ENCODE data around the gene SIGLEC9.

SIGLEC9 gene

DNA sequence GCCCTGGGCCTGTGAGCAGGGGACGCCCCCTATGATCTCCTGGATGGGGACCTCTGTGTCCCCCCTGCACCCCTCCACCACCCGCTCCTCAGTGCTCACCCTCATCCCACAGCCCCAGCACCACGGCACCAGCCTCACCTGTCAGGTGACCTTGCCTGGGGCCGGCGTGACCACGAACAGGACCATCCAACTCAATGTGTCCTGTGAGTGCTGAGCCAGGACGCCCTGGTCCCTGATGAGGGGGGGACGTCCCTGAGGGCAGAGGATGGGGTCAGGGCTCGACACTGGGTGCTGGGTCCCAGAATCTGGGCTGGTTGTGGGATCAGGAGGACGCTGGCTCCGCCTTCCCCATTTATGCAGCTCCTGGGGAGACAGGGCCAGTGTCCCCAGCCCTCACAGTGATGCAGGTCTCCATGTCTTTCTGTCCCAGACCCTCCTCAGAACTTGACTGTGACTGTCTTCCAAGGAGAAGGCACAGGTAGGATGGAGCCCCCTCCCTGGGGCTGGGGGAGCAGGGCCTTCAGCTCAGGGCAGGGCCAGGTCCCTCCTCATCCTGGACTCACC lies 19.9 kb downstream of the SIGLEC9 start:
- DNase-seq (ENCODE audit: low read depth in 3 of 3) = no peak

DNA sequence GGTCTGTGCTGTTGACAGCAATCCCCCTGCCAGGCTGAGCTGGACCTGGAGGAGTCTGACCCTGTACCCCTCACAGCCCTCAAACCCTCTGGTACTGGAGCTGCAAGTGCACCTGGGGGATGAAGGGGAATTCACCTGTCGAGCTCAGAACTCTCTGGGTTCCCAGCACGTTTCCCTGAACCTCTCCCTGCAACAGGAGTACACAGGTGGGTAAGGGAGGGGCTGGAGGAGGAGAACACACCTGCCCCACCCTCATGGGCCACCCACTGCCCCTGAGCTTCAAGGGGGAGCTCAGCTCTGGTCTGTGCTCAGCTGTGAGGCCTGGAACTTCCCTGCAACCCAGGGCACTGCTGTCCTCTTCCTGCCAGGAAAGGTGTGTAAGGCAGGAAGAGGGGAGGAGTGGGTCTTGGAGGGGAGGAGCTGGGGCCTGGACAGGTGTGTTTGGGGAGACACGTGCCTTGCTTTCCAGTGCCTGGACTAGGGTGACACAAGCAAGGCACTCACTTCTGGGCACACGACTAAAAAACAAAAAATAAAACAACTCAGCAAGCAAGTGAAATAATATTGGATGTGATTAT lies 21.3 kb downstream of the SIGLEC9 start:
- DNase-seq (ENCODE audit: low read depth in 3 of 3) = no peak

DNA sequence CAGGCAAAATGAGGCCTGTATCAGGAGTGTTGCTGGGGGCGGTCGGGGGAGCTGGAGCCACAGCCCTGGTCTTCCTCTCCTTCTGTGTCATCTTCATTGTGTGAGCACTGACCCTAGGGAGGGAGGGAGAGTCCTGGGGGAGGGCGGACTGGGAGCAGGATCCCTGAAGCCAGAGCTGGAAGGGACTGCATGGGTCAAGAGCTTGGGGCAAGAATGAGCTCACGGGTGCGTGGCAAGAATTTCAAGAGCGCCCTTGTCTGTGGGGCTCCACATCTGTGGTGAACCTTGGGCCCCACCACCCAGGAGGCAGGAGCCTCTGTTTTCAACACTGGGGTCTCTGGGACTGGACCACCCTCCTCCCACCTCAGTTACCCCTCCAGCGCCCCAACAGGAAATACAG lies 22.0 kb downstream of the SIGLEC9 start:
- no peak for DNase-seq (ENCODE audit: low read depth in 3 of 3)

DNA sequence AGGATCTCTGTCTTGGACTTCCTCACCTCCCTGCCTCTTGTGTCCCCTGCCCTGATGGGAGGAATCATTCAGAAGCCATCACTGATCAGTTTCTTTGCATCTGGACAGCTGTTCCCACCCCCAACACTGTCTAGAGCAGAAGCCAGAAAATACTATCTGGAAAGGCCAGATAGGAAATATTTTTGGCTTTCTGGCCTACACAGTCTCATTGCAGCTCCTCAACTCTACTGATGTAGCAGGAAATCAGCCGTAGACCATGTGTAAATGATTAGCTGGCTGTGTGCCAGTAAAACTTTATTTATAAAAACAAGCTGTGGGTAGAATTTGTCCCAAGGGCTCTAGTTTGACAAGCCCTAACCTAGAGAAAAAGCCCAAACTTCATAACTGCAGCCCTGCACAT lies 23.0 kb downstream of the SIGLEC9 start:
- no peak for DNase-seq (ENCODE audit: low read depth in 3 of 3)

DNA sequence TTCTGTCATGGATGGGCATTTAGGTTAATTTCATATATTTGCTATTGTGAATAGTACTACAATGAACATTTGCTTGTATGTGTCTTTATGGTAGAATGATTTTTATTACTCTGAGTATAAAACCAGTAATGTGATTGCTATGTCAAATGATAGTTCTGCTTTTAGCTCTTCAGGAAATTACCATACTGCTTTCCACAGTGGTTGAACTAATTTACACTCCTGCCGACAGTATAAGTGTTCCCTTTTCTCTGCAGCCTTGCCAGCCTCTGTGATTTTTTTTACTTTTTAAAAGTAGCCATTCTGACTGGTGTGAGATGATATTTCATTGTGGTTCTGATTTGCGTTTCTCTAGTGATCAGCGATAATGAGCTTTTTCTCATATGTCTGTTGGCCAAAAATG lies 23.9 kb downstream of the SIGLEC9 start:
- no peak for DNase-seq (ENCODE audit: low read depth in 3 of 3)

DNA sequence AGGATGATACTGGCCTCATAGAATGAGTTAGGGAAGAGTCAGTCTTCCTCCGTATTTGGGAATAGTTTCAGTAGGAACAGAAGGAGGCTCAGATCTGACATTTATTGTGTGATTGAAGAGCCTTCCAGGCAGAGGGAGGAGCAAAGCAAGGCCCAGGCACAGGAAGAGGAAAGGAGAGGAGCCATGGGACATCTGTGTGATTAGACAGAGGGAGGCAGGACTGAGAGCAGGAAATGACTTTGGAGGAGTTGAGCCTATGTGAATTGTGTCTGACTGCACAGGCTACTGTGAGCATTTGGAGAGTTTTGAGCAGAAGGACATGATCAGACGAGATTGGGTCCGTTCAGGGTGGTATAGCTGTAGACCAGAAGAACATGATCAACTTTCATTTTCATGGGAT lies 25.9 kb downstream of the SIGLEC9 start:
- DNase-seq (ENCODE audit: low read depth in 3 of 3) = no peak

DNA sequence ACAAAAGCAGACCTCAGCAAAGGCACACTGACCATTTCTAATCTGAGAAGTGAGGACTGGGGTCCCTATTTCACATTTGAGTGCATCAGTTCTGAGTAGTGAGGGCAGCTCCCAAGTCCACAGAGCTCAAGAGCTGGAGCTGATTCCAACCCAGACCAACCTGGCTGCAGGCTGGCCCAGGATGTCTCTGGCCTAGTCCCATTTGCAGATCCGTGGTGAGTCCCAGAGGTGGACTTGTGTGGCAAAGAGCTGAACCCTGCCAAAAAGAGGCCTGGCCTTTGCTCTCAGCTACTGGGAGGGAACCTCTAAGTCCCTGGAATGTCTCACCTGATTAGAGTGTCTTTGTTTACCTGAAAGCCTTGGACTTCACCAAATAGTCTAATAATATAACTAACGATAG lies 32.0 kb downstream of the SIGLEC9 start:
- no peak for DNase-seq (ENCODE audit: low read depth in 3 of 3)

DNA sequence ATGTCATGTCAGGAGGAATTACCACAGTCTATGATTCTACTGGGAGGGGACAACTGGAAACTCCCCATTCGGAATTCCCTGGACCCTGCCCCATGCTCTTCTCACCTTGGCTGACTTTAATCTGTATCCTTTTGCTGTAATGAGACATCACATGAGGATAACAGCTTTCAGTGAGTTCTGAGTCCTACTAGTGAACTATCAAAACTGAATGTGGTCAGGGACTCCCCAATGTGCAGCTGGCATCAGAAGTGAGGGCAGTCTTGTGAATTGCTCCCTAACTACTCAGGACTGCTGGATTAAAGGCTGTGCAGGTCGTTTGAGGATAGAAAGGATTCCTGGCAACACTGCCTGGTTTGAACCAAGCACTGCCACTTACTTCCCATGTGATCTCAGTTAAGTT lies 32.6 kb downstream of the SIGLEC9 start:
- DNase-seq (ENCODE audit: low read depth in 3 of 3) = no peak

DNA sequence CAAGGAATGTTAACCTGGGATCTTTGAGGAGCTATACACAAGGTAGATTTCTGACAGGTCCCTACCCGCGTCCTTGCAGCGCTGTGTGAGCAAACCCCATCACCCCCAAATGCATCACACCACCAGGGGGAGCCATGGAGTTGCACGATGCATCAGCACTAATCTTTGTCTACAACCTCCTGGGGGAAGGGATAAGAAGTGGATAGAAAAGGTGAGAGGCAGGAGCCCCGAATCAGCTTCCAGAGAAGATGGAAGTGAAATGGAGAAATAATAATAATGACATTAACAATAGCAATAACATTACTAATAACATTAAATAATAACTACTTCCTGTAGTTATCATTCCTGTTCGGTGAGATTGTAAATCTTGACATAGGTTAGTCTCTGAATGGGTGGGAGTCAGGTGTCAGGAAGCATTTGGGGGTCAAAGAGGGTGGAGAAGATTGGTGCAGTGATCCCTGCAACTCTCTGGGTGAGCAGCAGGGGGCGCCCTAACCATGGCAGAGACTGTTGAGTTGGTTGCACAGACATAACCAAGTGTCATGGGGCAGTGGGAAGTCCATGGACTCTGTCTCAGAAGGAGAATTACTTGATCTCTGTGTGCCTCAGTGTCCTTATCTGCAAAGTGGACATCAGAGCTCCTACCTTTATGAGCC lies 33.9 kb downstream of the SIGLEC9 start:
- DNase-seq (ENCODE audit: low read depth in 3 of 3) = peak; percentile 66 to 87 (median 75)

DNA sequence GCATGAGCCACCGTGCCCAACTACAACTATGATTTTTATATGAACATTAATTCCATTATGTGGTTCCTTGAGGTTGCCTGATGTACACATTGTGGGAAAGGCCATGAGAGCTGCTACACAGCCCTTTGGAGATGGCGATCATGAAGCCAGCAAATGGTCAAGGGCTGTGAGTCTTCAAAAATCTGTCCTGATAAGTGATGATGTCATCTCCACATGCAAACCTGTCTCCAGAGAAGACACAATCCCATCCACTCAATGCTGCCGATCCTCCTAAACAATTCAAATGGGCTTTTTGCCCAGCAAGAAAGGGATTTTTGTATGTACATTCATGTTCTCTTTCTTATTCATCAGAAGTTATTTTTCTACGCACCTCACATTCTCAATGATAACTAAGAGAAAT lies 35.0 kb downstream of the SIGLEC9 start:
- no peak for DNase-seq (ENCODE audit: low read depth in 3 of 3)

DNA sequence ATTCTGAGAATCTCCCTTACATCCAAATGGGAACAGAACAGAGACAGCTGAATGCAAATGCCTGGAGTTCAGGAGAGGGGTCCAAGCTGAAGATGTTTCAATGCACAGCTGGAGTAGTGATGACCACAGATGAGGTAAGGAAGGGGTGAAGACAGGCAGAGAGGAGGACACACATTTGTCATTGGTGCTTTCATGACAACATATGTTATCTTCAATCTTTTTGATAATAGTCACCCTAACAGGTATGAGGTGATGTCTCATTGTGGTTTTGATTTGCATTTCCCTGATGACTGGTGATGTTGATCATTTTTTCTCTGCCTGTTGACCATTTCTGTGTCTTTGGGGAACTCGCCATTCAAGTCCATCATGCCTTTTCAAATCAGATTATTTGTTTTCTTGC lies 36.6 kb downstream of the SIGLEC9 start:
- no peak for DNase-seq (ENCODE audit: low read depth in 3 of 3)

DNA sequence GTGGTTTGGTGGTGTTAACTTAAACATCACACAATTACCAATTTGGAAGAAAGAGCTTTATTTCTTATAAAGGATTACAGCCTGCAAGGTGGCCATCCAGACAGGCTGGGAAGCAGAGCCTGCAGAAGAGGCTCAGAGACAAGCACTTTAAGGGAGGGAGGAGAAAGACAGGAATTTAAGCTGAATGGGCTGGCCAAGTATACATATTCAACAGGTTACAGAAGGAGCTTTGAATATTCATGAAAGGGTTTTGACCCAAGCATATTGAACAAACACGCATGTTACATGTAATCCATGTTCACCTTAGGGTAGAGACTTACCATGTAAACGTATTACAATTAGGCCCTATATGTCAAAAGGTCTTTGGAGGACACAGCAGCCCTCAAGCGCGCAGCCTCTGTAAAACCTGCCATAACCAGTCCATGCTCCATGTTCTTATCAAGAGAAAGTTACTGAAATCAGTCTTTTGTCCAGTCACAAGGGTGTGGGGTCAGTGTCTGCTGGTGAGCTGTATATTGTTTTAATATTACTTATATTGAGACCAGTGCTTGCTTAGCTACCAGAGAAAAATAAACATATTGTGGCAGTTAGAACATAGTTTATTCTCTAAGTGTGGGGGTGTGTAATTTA lies 37.3 kb downstream of the SIGLEC9 start:
- no peak for DNase-seq (ENCODE audit: low read depth in 3 of 3)

DNA sequence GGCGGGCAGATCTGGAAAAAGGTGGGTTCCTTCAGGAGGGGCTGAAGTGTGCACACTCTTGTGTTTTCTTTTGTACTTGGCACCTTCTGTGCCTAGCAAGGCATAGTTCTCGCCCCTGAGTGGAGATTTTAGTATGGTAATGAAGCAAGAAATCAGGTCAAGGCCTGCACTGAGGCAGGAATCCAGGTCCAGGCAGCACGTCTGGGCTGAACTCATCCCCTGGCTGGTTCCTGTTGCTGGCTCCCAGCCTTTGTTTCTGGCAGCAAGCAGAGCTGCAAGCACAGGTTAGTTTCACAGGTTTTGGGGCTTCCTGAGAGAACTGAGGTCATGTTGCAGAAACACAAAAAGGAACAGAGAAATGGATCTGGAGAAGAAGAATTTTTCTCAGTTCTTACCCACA lies 38.6 kb downstream of the SIGLEC9 start:
- DNase-seq (ENCODE audit: low read depth in 3 of 3) = no peak

DNA sequence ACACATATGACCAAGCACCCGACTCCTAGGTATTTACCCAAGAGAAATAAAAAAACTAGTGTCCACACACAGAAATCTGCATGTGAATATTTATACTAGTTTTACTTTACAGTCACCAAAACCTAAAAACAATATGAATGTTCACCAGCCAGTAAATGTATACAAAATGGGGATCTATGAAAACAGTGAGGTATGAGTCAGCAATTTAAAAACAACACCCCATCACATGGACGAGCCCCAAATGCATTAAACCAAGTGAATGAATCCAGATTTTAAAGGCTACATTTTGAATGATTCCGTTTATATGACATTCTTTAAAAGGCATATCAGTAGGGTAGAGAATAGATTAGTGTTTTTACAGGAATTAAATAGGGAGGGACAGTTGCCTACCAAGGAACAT lies 39.5 kb downstream of the SIGLEC9 start:
- DNase-seq (ENCODE audit: low read depth in 3 of 3) = no peak

DNA sequence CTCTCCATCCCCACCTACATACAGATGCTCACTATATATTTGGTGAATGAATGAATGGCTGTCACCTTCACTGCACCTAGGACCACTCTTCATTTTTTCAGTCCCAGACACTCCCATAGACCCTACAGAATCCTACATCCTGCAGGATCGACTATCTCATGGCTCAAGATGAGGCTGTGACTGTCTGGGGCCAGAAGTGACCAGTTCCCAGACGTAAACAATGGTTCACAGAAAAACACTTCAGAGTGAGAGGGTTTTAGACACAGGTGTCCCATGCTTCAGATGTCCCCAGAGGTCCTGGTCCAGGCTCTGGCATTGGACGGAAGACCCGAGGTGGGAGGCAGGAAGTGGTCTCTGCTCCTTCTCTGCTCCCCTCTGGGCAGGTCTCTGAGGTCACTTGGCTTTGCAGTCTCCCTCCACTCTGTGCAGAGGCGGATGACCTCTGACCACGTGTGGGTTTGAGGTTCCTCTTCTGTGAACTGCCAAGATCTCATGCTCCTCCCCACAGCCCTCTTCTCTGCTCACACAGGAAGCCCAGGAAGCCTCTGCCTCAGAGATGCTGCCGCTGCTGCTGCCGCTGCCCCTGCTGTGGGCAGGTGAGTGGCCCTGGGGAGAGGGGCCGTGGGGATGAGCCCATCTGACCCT lies 42.3 kb downstream of the SIGLEC9 start:
- no peak for DNase-seq (ENCODE audit: low read depth in 3 of 3)

DNA sequence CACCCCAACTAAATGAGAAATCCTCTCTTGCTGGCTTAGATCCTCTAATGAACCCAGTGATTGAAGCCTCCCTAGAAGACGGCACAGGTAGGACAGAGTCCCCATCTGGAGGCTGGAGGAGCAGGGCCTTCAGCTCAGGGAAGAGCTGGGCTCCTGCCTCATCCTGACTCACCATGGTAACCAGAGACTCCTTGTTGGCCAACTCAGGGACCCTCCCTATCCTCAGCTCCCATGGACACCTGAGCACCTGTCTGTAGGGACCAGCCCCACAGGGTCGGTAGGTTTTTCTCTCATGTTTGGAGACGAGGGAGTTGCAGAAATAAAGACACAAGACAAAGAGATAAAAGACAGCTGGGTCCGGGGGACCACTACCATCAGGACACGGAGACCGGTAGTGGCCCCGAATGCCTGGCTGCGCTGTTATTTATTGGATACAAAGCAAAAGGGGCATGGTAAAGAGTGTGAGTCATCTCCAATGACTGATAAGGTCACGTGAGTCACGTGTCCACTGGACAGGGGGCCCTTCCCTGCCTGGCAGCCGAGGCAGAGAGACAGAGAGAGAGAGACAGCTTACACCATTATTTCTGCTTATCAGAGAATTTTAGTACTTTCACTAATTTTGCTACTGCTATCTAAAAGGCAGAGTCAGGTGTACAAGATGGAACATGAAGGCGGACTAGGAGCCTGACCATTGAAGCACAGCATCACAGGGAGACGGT lies 44.0 kb downstream of the SIGLEC9 start:
- DNase-seq (ENCODE audit: low read depth in 3 of 3) = no peak

DNA sequence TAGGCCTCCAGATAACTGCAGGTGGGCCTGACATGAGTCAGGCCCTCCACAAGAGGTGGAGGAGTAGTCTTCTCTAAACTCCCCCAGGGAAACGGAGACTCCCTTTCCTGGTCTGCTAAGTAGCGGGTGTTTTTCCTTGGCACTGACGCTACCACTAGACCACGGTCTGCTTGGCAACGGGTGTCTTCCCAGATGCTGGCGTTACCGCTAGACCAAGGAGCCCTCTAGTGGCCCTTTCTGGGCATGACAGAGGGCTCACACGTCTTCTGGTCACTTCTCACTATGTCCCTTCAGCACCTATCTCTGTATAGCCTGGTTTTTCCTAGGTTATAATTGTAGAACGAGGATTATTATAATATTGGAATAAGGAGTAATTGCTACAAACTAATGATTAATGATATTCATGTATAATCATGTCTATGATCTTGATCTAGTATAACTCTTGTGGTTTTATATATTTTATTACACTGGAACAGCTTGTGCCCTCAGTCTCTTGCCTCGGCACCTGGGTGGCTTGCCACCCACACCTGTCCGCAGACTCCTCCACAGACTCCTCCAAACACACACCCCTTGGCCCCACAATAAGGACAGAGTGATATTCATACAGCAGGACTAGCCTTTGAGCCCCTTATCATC lies 44.7 kb downstream of the SIGLEC9 start:
- DNase-seq (ENCODE audit: low read depth in 3 of 3) = peak; percentile 15 to 47 (median 35)

DNA sequence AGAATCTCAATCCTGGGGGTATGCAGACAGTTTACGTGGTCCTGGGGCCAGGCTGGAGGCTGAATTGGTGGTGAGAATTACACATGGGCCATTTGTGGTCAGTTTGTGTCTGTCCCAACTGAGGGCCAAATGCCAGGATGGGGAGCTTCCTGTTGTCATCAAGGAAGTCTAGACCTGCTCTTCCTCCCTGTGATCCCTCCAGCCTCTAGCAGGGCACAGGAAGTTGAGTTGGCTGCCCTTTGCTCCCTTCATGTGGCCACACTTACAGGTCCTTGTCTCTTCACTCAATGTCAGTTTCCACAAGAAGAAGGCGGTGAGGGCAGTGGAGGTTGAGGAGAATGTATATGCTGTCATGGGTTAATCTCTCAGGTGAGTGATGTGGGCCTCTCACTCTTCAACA lies 47.5 kb downstream of the SIGLEC9 start:
- DNase-seq (ENCODE audit: low read depth in 3 of 3) = no peak

DNA sequence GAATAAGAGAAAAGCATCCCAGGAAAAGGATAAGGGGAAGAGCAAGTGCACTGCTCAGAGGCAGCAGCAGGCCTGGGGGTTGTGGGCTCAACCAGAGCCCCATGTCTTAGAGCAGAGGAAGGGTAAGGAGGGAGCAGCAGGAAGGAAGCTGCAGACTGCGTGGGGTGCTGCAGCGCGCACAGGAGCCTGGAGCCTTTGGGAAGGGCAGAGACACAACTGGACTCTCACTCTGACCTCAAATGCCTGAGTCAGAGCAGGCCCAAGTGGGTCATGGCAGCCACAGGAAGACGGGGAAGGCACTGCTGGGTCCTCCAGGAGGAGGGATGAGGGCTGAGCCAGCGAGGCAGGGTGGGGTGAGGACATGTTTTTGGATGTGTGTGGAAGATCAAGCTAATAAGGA lies 49.0 kb downstream of the SIGLEC9 start:
- DNase-seq (ENCODE audit: low read depth in 3 of 3) = no peak

DNA sequence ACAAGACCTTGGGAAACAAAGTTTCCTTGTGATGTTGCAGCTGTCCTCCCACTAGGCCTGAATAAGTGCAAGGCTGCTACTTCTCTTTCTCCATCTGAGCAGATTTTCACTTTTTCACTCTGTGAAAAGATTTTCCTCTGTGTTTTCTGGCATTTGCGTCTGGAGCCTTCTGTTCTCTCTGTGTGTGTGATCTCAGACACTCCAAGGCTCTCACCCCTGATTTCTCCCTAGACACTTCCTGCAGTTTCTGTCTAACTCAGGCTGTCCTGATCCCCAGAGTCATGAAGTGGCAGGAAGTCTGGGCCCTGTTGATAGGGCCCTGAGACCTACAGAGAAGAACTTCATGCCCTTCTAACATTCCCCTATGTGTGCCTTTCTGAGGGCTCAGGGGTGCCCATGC lies 54.5 kb downstream of the SIGLEC9 start:
- DNase-seq (ENCODE audit: low read depth in 3 of 3) = no peak

Measured in stimulated activated CD4-positive, alpha-beta T cell treated with anti-CD3 and anti-CD28 coated beads, TNF-alpha, amount 100 ng/mL, for 48 hours (primary cell).